Kidney epithelial cell (primary cell): ENCODE data around the gene DEFB113. TPM values are rescaled to one million over a fixed set of nuclear protein-coding genes. Genes with fewer than 3 reads are reported as not detected.

ENCODE experiments used
- DNase-seq: peaks from one replicate; pipeline ENCODE4 v3.0.0-alpha.2; 2010; ENCODE audit warnings: low read depth
- H3K27me3 ChIP-seq: 2 replicates; pipeline ENCODE4 v1.6.0; 2011; ENCODE audit warnings: low read length; ENCODE audit not compliant: control insufficient read depth, insufficient read depth
- H3K36me3 ChIP-seq: 2 replicates; pipeline ENCODE4 v1.5.1; 2011; ENCODE audit warnings: low read length; ENCODE audit not compliant: control insufficient read depth, insufficient read depth
- H3K4me3 ChIP-seq: 2 replicates; pipeline ENCODE4 v1.5.1; 2011; ENCODE audit warnings: low read depth, mild to moderate bottlenecking, control low read depth, low read length
- CTCF ChIP-seq: IDR thresholded peaks from 2 replicates; pipeline ENCODE4 v1.5.1; 2011; ENCODE audit warnings: mild to moderate bottlenecking, moderate library complexity, low read length, control low read depth, inconsistent platforms; ENCODE audit not compliant: insufficient read depth, poor library complexity, severe bottlenecking
- total RNA-seq: library from RNA; depleted of rRNA; stranded (reverse); fragments of >200 nt; gene quantifications from 2 replicates; pipeline ENCODE4 v1.2.3, GENCODE V29; 2015

The DEFB113 gene
- total RNA-seq = not detected in 2 replicates

- Histone ChIP-seq H3K27me3 (no peaks in the 10 kb centered on the region), H3K36me3 (no peaks in the 10 kb centered on the region), H3K4me3 (no peak within 1 kb of the TSS)
- no peak for TF ChIP-seq CTCF
- no peak for DNase-seq
Measured at GRCh38 chr6:49969605-49970004, at the start of gene DEFB113. DEFB113 (minus strand) TSS chr6:49969625; CDS start chr6:49969625, 0 bp downstream.

GRCh38 chr6:50007819-50008218 is 38.4 kb upstream of the DEFB113 start:
- TF ChIP-seq CTCF = no peak
- H3K27me3 ChIP-seq = no peaks in the 10 kb centered on the region
- no peak overlapping the region for H3K4me3 ChIP-seq
- DNase-seq = no peak
- no peaks in the 10 kb centered on the region for H3K36me3 ChIP-seq

- DNase-seq = no peak
- Histone ChIP-seq H3K27me3 (no peaks in the 10 kb centered on the region), H3K36me3 (no peaks in the 10 kb centered on the region), H3K4me3 (no peak overlapping the region)
- no peak for TF ChIP-seq CTCF
Measured at GRCh38 chr6:50003139-50003538, 33.7 kb upstream of the DEFB113 start.

- H3K36me3 ChIP-seq = no peaks in the 10 kb centered on the region
- TF ChIP-seq CTCF = no peak
- no peak for DNase-seq
Measured at GRCh38 chr6:49995278-49995677, 25.9 kb upstream of the DEFB113 start.

GRCh38 chr6:49988900-49989299 is 19.5 kb upstream of the DEFB113 start:
- no peaks in the 10 kb centered on the region for H3K36me3 ChIP-seq
- no peak overlapping the region for H3K4me3 ChIP-seq
- no peak for TF ChIP-seq CTCF
- no peaks in the 10 kb centered on the region for H3K27me3 ChIP-seq
- no peak for DNase-seq

More at GRCh38 chr6:49995278-49995677, 25.9 kb upstream of the DEFB113 start:
- no peaks in the 10 kb centered on the region for H3K27me3 ChIP-seq
- no peak overlapping the region for H3K4me3 ChIP-seq

- Histone ChIP-seq H3K27me3 (no peaks in the 10 kb centered on the region), H3K4me3 (no peak overlapping the region), H3K36me3 (no peaks in the 10 kb centered on the region)
- DNase-seq = no peak
- TF ChIP-seq CTCF = no peak
Measured at GRCh38 chr6:49987749-49988148, 18.3 kb upstream of the DEFB113 start.
